Measurements from ENCODE around the gene PDCD1. TPM values are rescaled to one million over a fixed set of nuclear protein-coding genes. Genes with fewer than 3 reads are reported as not detected.

Gene PDCD1
- polyA plus RNA-seq, 1 donor (not counting 4 experiments of a cell fraction or from before 2014, with no cell fraction given), result not detected

DNA sequence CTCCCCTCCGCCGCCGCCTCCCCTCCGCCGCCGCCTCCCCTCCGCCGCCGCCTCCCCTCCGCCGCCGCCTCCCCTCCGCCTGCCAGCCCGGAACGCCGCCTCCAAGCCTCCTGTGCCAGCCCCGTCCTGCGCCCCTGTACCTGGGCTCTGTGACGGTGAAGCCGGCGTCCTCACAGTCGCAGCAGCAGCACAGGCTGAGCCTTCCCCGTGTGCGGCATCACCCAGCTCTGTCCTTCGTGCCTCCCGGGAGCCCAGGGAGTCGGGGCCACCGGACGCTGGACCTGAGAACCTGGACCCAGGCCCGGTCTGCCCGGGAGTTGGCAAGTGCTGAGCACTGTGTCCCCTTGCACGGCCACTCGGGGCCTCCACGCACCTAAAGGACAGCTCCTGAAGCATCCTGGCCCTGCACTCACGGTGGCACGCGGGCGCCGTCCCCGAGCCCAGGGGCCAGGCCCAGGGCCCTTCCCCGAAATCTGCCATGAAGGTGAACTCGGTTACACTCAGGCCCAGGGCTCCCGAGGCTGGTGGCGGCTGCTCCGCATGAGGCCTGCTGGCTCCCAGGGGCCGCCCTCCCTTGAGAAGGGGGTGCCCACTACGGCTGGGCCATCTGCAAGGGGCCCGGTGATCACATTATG, 43.8 kb upstream of the PDCD1 start:
- FAIRE-seq, result no peak
- peaks cover 17% of the 10 kb centered on the region for H3K4me1 ChIP-seq (ENCODE audit: control insufficient read depth, extremely low read depth, insufficient read depth, low read length)
- dilution Hi-C loops (cut with MboI; ENCODE audit: extremely low pct_ligation_motif_present, low sequenced_read_pairs), result no loop called here
- no peaks in the 10 kb centered on the region for H3K9me1 ChIP-seq (ENCODE audit: control insufficient read depth, extremely low read depth, insufficient read depth, low read length)
- DNase-seq (ENCODE audit: low read depth, low spot score), result no peak
- H3K36me3 ChIP-seq (ENCODE audit: control insufficient read depth in 2 of 2, extremely low read depth in 1 of 2, insufficient read depth in 2 of 2, low read length in 2 of 2), result no peaks in the 10 kb centered on the region
- no peak overlapping the region for H3K27ac ChIP-seq (ENCODE audit: control insufficient read depth, insufficient read depth, low read length)
- H3K4me2 ChIP-seq (ENCODE audit: control insufficient read depth, extremely low read depth, insufficient read depth, low read depth, low read length), result peak overlapping the region; percentile 16
- H4K20me1 ChIP-seq (ENCODE audit: control insufficient read depth, extremely low read depth, insufficient read depth, low read length), result no peaks in the 10 kb centered on the region
- H3K79me2 ChIP-seq (ENCODE audit: control insufficient read depth, insufficient read depth, low read length), result no peaks in the 10 kb centered on the region
- TF ChIP-seq, protein P1, sequence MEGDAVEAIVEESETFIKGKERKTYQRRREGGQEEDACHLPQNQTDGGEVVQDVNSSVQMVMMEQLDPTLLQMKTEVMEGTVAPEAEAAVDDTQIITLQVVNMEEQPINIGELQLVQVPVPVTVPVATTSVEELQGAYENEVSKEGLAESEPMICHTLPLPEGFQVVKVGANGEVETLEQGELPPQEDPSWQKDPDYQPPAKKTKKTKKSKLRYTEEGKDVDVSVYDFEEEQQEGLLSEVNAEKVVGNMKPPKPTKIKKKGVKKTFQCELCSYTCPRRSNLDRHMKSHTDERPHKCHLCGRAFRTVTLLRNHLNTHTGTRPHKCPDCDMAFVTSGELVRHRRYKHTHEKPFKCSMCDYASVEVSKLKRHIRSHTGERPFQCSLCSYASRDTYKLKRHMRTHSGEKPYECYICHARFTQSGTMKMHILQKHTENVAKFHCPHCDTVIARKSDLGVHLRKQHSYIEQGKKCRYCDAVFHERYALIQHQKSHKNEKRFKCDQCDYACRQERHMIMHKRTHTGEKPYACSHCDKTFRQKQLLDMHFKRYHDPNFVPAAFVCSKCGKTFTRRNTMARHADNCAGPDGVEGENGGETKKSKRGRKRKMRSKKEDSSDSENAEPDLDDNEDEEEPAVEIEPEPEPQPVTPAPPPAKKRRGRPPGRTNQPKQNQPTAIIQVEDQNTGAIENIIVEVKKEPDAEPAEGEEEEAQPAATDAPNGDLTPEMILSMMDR (optimal IDR thresholded peaks at IDR 0.05 in 1 of 3, IDR thresholded peaks at IDR 0.05 in 1 of 3, conservative IDR thresholded peaks at IDR 0.05 in 1 of 3; ENCODE audit: extremely low read depth in 1 of 3, insufficient read depth in 2 of 3, low read length in 3 of 3), result no peak
- H3K9ac ChIP-seq (ENCODE audit: control insufficient read depth, extremely low read depth, insufficient read depth, low read length), result no peak overlapping the region
- H3K4me3 ChIP-seq (ENCODE audit: control insufficient read depth in 2 of 3, extremely low read depth in 1 of 3, insufficient read depth in 2 of 3, low read depth in 1 of 3, low read length in 3 of 3), result no peak overlapping the region
- no peaks in the 10 kb centered on the region for H3K9me3 ChIP-seq (ENCODE audit: control insufficient read depth, low read depth, low read length)
- peaks cover 11% of the 10 kb centered on the region for H3K27me3 ChIP-seq (ENCODE audit: control insufficient read depth, extremely low read depth, insufficient read depth, low read length)
- H2AFZ ChIP-seq (ENCODE audit: control insufficient read depth, low read length), result peak overlapping the region; percentile 46

DNA sequence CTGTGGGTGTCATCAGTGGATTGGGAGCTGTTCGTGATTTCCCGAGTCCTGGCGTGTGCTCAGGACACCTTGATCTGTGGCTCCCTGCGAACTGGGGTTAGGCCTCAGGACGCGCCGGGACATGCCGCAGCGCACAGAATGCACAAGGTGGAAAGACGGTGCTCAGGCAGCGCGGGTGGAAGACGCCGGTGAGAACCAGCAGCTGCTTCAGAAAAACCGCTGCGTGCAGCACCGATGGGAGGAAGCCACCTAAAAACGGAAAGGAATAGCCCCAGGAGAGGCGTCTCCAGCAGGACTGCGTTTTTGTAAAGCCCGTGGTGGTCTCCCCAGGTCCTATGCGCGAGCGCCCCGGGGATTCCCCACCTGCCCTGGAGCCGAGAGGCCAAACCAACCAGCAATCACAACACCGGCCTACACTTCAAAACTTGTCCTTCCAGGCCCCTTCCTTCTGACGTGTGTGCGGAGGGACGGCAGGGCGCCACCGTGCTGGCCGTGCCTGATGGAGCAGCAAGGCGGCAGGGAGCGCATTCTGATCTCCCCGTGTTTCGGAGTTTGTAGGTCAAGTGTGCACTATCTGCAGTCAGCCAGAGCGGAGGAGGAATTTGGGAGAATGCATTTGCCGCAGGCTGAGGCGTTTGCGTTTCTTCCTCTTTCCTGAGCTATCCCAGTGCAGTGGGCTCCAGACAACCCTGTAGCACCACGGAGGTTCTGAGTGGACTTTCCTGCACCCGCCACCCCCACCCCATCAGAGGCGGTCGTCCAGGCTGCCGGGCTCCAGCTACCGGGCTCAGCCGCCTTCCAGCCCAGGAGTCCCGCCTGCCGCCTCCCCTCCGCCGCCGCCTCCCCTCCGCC, 43.0 kb upstream of the PDCD1 start:
- dilution Hi-C loops (cut with MboI; ENCODE audit: extremely low pct_ligation_motif_present, low sequenced_read_pairs), result no loop called here
- Histone ChIP-seq H3K4me1 (ENCODE audit: control insufficient read depth, extremely low read depth, insufficient read depth, low read length) (peaks cover 17% of the 10 kb centered on the region), H2AFZ (ENCODE audit: control insufficient read depth, low read length) (peak overlapping the region; percentile 63), H3K9ac (ENCODE audit: control insufficient read depth, extremely low read depth, insufficient read depth, low read length) (peak overlapping the region; percentile 58), H3K4me3 (ENCODE audit: control insufficient read depth in 2 of 3, extremely low read depth in 1 of 3, insufficient read depth in 2 of 3, low read depth in 1 of 3, low read length in 3 of 3) (peak overlapping the region; percentile 4 to 65 (median 40)), H3K4me2 (ENCODE audit: control insufficient read depth, extremely low read depth, insufficient read depth, low read depth, low read length) (peak overlapping the region; percentile 84), H3K9me1 (ENCODE audit: control insufficient read depth, extremely low read depth, insufficient read depth, low read length) (no peaks in the 10 kb centered on the region), H3K36me3 (ENCODE audit: control insufficient read depth in 2 of 2, extremely low read depth in 1 of 2, insufficient read depth in 2 of 2, low read length in 2 of 2) (no peaks in the 10 kb centered on the region), H3K79me2 (ENCODE audit: control insufficient read depth, insufficient read depth, low read length) (no peaks in the 10 kb centered on the region), H3K27me3 (ENCODE audit: control insufficient read depth, extremely low read depth, insufficient read depth, low read length) (peaks cover 11% of the 10 kb centered on the region), H3K9me3 (ENCODE audit: control insufficient read depth, low read depth, low read length) (no peaks in the 10 kb centered on the region), H3K27ac (ENCODE audit: control insufficient read depth, insufficient read depth, low read length) (peak overlapping the region; percentile 31), H4K20me1 (ENCODE audit: control insufficient read depth, extremely low read depth, insufficient read depth, low read length) (no peaks in the 10 kb centered on the region)
- FAIRE-seq (peak; percentile 62), DNase-seq (ENCODE audit: low read depth, low spot score) (no peak)
- TF ChIP-seq, protein P1 (optimal IDR thresholded peaks at IDR 0.05 in 1 of 3, IDR thresholded peaks at IDR 0.05 in 1 of 3, conservative IDR thresholded peaks at IDR 0.05 in 1 of 3; ENCODE audit: extremely low read depth in 1 of 3, insufficient read depth in 2 of 3, low read length in 3 of 3), result no peak
- no peak for TF ChIP-seq EZH2 (IDR thresholded peaks at IDR 0.05; ENCODE audit: low read length)

All from keratinocyte (primary cell).